Glutamatergic neuron (in vitro differentiated cells): ENCODE results near the gene CPN2. TPM values are rescaled to one million over a fixed set of nuclear protein-coding genes. Genes with fewer than 3 reads are reported as not detected.

Experiments
- DNase-seq: peaks from one replicate; pipeline ENCODE4 v3.0.0; 2022
- H3K27ac Mint-ChIP-seq: one replicate; pipeline ENCODE4 v1.8.0; 2020; ENCODE audit warnings: mild to moderate bottlenecking, mixed read lengths, inconsistent platforms; ENCODE audit not compliant: unreplicated experiment
- H3K27me3 Mint-ChIP-seq: one replicate; pipeline ENCODE4 v1.8.0; 2020; ENCODE audit warnings: mild to moderate bottlenecking, moderate library complexity, mixed read lengths, inconsistent platforms; ENCODE audit not compliant: unreplicated experiment
- H3K36me3 Mint-ChIP-seq: one replicate; pipeline ENCODE4 v1.8.0; 2020; ENCODE audit warnings: mild to moderate bottlenecking, mixed read lengths, inconsistent platforms; ENCODE audit not compliant: unreplicated experiment
- H3K4me1 Mint-ChIP-seq: one replicate; pipeline ENCODE4 v1.8.0; 2020; ENCODE audit warnings: mild to moderate bottlenecking, low read depth, mixed read lengths, inconsistent platforms; ENCODE audit not compliant: unreplicated experiment
- H3K4me3 Mint-ChIP-seq: one replicate; pipeline ENCODE4 v1.8.0; 2020; ENCODE audit warnings: mild to moderate bottlenecking, mixed read lengths, inconsistent platforms; ENCODE audit not compliant: unreplicated experiment
- H3K9me3 Mint-ChIP-seq: one replicate; pipeline ENCODE4 v1.8.0; 2020; ENCODE audit warnings: mild to moderate bottlenecking, moderate library complexity, mixed read lengths, inconsistent platforms; ENCODE audit not compliant: unreplicated experiment
- CTCF ChIP-seq: fragments of 200-600 bp; sonication (generic); IDR thresholded peaks from one replicate; pipeline ENCODE4 v1.5.0; 2021; ENCODE audit not compliant: partially characterized antibody, unreplicated experiment
- total RNA-seq: library from RNA; stranded (reverse); fragmentation: NEBNext Ultra II Directional; extraction: Animal tissue kit (Norgen Biotek cat#: 25700); gene quantifications from one replicate; pipeline ENCODE4 v1.2.1, GENCODE V29; 2021; ENCODE audit not compliant: unreplicated experiment

CPN2 gene
- total RNA-seq, 1 donor from 2014 or later = not detected

- Mint-ChIP-seq H3K4me1 (peaks cover 13% of the 10 kb centered on the region), H3K9me3 (peaks cover 8% of the 10 kb centered on the region), H3K36me3 (peaks cover 8% of the 10 kb centered on the region), H3K27me3 (peaks cover 10% of the 10 kb centered on the region), H3K4me3 (peak overlapping the region; percentile 84), H3K27ac (no peak overlapping the region)
- no peak for TF ChIP-seq CTCF
- DNase-seq = no peak
Measured at GRCh38 chr3:194314388-194315068, 36.6 kb downstream of the CPN2 start.

GRCh38 chr3:194313560-194314387 is 37.4 kb downstream of the CPN2 start:
- no peak overlapping the region for H3K4me3 Mint-ChIP-seq
- peaks cover 17% of the 10 kb centered on the region for H3K4me1 Mint-ChIP-seq
- TF ChIP-seq CTCF = no peak
- H3K27me3 Mint-ChIP-seq = peaks cover 10% of the 10 kb centered on the region
- H3K9me3 Mint-ChIP-seq = peaks cover 2% of the 10 kb centered on the region
- H3K27ac Mint-ChIP-seq = no peak overlapping the region
- DNase-seq = peak; percentile 35
- H3K36me3 Mint-ChIP-seq = peaks cover under 1% of the 10 kb centered on the region

- H3K27ac Mint-ChIP-seq = no peak overlapping the region
- H3K27me3 Mint-ChIP-seq = peaks cover 10% of the 10 kb centered on the region
- peaks cover 1% of the 10 kb centered on the region for H3K9me3 Mint-ChIP-seq
- peak; percentile 20 for DNase-seq
- no peak overlapping the region for H3K4me3 Mint-ChIP-seq
- no peaks in the 10 kb centered on the region for H3K36me3 Mint-ChIP-seq
- no peak for TF ChIP-seq CTCF
- peaks cover 18% of the 10 kb centered on the region for H3K4me1 Mint-ChIP-seq
Measured at GRCh38 chr3:194312743-194313281, 38.3 kb downstream of the CPN2 start.

GRCh38 chr3:194312186-194312742 is 38.9 kb downstream of the CPN2 start:
- Mint-ChIP-seq H3K27me3 (peaks cover 9% of the 10 kb centered on the region), H3K4me1 (peaks cover 18% of the 10 kb centered on the region), H3K9me3 (no peaks in the 10 kb centered on the region), H3K36me3 (no peaks in the 10 kb centered on the region), H3K4me3 (no peak overlapping the region), H3K27ac (no peak overlapping the region)
- DNase-seq = no peak
- no peak for TF ChIP-seq CTCF

GRCh38 chr3:194311000-194311399 is 40.1 kb downstream of the CPN2 start:
- peaks cover 9% of the 10 kb centered on the region for H3K27me3 Mint-ChIP-seq
- H3K4me3 Mint-ChIP-seq = no peak overlapping the region
- H3K36me3 Mint-ChIP-seq = no peaks in the 10 kb centered on the region
- H3K9me3 Mint-ChIP-seq = no peaks in the 10 kb centered on the region
- no peak overlapping the region for H3K27ac Mint-ChIP-seq
- no peak for DNase-seq
- TF ChIP-seq CTCF = no peak
- peaks cover 18% of the 10 kb centered on the region for H3K4me1 Mint-ChIP-seq
